B cell (primary cell): Measurements from ENCODE around the gene SRA1. TPM values are rescaled to one million over a fixed set of nuclear protein-coding genes. Genes with fewer than 3 reads are reported as not detected.

Source experiments
- ATAC-seq: fragments of 200-7000 bp; cut with Tn5 transposase; one replicate; pipeline ENCODE4 v1.10.0; 2021; ENCODE audit warnings: low read depth, mild to moderate bottlenecking, moderate number of reproducible peaks, moderate library complexity
- CTCF ChIA-PET: fragments of 350-600 bp; sonication (Branson Sonifier 250); formaldehyde crosslinking; loops from one replicate; lab custom pipeline; 2021; ENCODE audit warnings: antibody characterized with exemption, inconsistent platforms; lab: Charles Lee
- POLR2A ChIA-PET: fragments of 350-600 bp; sonication (Branson Sonifier 250); formaldehyde crosslinking; loops from one replicate; lab custom pipeline; 2021; ENCODE audit warnings: antibody characterized with exemption; lab: Charles Lee
- DNase-seq: peaks from one replicate; pipeline ENCODE4 v3.0.0; 2013
- H2AFZ ChIP-seq: 2 replicates; pipeline ENCODE4 v1.6.1; 2012; ENCODE audit warnings: mild to moderate bottlenecking, low read depth, low read length; ENCODE audit not compliant: insufficient read depth, poor library complexity, severe bottlenecking
- H3K27ac ChIP-seq, 2 donors: 1 replicate in 1 of 2; 2 replicates in 1 of 2; pipeline ENCODE4 v1.5.1; 2012 to 2013; ENCODE audit warnings: low read length in 2 of 2, mild to moderate bottlenecking in 2 of 2, moderate library complexity in 1 of 2
- H3K27me3 ChIP-seq, 4 experiments: fragments of 200-600 bp in 1 of 4; sonication (generic) in 1 of 4; replicated peaks in 1 of 4; 1 replicate in 2 of 4; 2 replicates in 2 of 4; pipeline versions ENCODE4 v1.6.1 to v1.7.0; 2013 to 2016; ENCODE audit warnings: low read length in 3 of 4, mild to moderate bottlenecking in 2 of 4, mixed read lengths in 1 of 4, moderate library complexity in 1 of 4; ENCODE audit not compliant: insufficient read depth in 4 of 4, control insufficient read depth in 3 of 4; ENCODE audit errors: control extremely low read depth in 1 of 4
- H3K36me3 ChIP-seq, 2 experiments: replicated peaks in 1 of 2; 1 replicate in 1 of 2; 2 replicates in 1 of 2; pipeline versions ENCODE4 v1.6.1 to v1.7.1; 2013; ENCODE audit warnings: low read length in 1 of 2; ENCODE audit not compliant: insufficient read depth in 2 of 2, control insufficient read depth in 1 of 2; ENCODE audit errors: control extremely low read depth in 1 of 2, extremely low read depth in 1 of 2
- H3K4me1 ChIP-seq, 2 donors: fragments of 200-600 bp in 1 of 2; sonication (generic) in 1 of 2; 1 replicate in 1 of 2; 2 replicates in 1 of 2; pipeline versions ENCODE4 v1.5.1 to v1.6.1; 2013 to 2017; ENCODE audit warnings: low read length in 2 of 2; ENCODE audit not compliant: control insufficient read depth in 2 of 2, insufficient read depth in 2 of 2
- H3K4me2 ChIP-seq: replicated peaks from 2 replicates; pipeline ENCODE3; 2012; ENCODE audit warnings: mild to moderate bottlenecking, low read depth, low read length; ENCODE audit not compliant: poor library complexity, severe bottlenecking
- H3K4me3 ChIP-seq, 5 experiments: fragments of 200-600 bp in 1 of 5; sonication (generic) in 1 of 5; 1 replicate in 3 of 5; 2 replicates in 2 of 5; pipeline versions ENCODE4 v1.5.1 to v1.7.0; 2011 to 2016; ENCODE audit warnings: low read length in 4 of 5, mild to moderate bottlenecking in 4 of 5, low read depth in 2 of 5, control low read depth in 1 of 5, moderate library complexity in 1 of 5; ENCODE audit not compliant: insufficient read depth in 1 of 5; ENCODE audit errors: control extremely low read depth in 1 of 5, extremely low read depth in 1 of 5
- H3K79me2 ChIP-seq: fragments of 200-600 bp; sonication (generic); one replicate; pipeline ENCODE4 v1.6.0; 2016; ENCODE audit warnings: low read length; ENCODE audit not compliant: control insufficient read depth, insufficient read depth
- H3K9ac ChIP-seq: fragments of 200-600 bp; sonication (generic); 2 replicates; pipeline ENCODE4 v1.6.1; 2017; ENCODE audit warnings: mild to moderate bottlenecking, low read length, moderate library complexity
- H3K9me3 ChIP-seq, 3 donors: one replicate each; pipeline versions ENCODE4 v1.6.1 to v1.7.1; 2013; ENCODE audit warnings: low read length in 2 of 3; ENCODE audit not compliant: control insufficient read depth in 2 of 3, insufficient read depth in 1 of 3; ENCODE audit errors: control extremely low read depth in 1 of 3
- H4K20me1 ChIP-seq: 2 replicates; pipeline ENCODE4 v1.6.0; 2012; ENCODE audit warnings: mild to moderate bottlenecking, low read length; ENCODE audit not compliant: insufficient read depth, control insufficient read depth, poor library complexity, severe bottlenecking
- H3K27ac Mint-ChIP-seq: one replicate; pipeline ENCODE4 v1.8.0; 2021; ENCODE audit warnings: mixed read lengths
- H3K27me3 Mint-ChIP-seq: one replicate; pipeline ENCODE4 v1.8.0; 2021; ENCODE audit warnings: mixed read lengths
- H3K4me1 Mint-ChIP-seq: one replicate; pipeline ENCODE4 v1.8.0; 2021; ENCODE audit warnings: mixed read lengths
- H3K4me3 Mint-ChIP-seq: one replicate; pipeline ENCODE4 v1.8.0; 2021; ENCODE audit warnings: mixed read lengths
- H3K9me3 Mint-ChIP-seq: one replicate; pipeline ENCODE4 v1.8.0; 2022; ENCODE audit warnings: mixed read lengths; ENCODE audit not compliant: insufficient read depth
- EZH2 ChIP-seq: IDR thresholded peaks from 2 replicates; pipeline ENCODE4 v1.6.1; 2012; ENCODE audit warnings: borderline replicate concordance, low read depth, mild to moderate bottlenecking, moderate library complexity, low read length; ENCODE audit not compliant: insufficient read depth, poor library complexity, severe bottlenecking
- WGBS: methylation state at CpG from one replicate; pipeline ENCODE4 v1.1.5; 2013; ENCODE audit warnings: missing lambda C conversion rate; ENCODE audit not compliant: insufficient coverage; 5-methylcytosine and 5-hydroxymethylcytosine counted together
- intact Hi-C: fragments of 100-400 bp; cut with micrococcal nuclease; formaldehyde crosslinking; loops from one replicate; pipeline ENCODE4 v1.10.0; 2022
- polyA plus RNA-seq: library from polyadenylated mRNA; depleted of rRNA; stranded (reverse); fragments of >200 nt; gene quantifications from 2 replicates; pipeline ENCODE4 v1.2.3, GENCODE V29; 2012
- total RNA-seq, 2 donors: library from RNA; stranded (reverse); fragments of 120-200 nt in 1 of 2; gene quantifications; 1 replicate in 1 of 2; 2 replicates in 1 of 2; pipeline versions ENCODE4 v1.2.3 to v1.2.4, GENCODE V29; 2013 to 2022
- TF ChIP-seq, protein P1 (sequence below): fragments of 200-600 bp; IDR thresholded peaks from one replicate; pipeline ENCODE4 v1.8.0; 2022; ENCODE audit warnings: antibody characterized with exemption, mild to moderate bottlenecking

SRA1 gene
- total and polyA plus RNA-seq, 2 donors (not counting 1 experiment from before 2014, with no cell fraction given): 23.2 to 25.6 TPM

DNA sequence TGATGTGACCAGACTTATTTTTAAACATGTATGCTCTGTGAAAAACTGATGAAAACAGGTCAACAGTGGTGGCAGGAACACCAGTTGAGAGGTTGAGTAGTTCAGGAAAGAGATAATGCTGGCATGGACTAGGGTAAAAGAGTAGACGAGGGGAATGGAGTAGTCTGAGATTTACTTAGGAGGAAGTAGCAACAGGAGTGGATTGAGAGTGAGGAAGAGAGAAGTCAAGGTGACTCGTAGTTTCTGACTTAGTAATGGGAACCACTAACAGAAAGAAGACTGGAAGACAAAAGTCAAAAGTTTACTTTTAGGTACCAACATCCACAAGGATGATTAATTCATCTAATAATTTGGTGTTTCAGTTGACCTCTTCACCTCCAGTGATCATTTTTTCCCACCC lies 3.6 kb downstream of the SRA1 start:
- Mint-ChIP-seq H3K4me3 (peak overlapping the region; percentile 6), H3K9me3 (no peaks in the 10 kb centered on the region), H3K27me3 (no peaks in the 10 kb centered on the region), H3K27ac (peak overlapping the region; percentile 74), H3K4me1 (peaks cover 61% of the 10 kb centered on the region)
- Histone ChIP-seq H3K4me2 (no peak overlapping the region), H3K27me3 (no peaks in the 10 kb centered on the region), H3K79me2 (peaks cover 30% of the 10 kb centered on the region), H2AFZ (no peak overlapping the region), H3K4me1 (peaks cover 19 to 38% of the 10 kb centered on the region in 2 donors), H3K4me3 (no peak overlapping the region), H3K9ac (no peak overlapping the region), H3K27ac (peak overlapping the region in 1 of 2 donors; percentile 20), H4K20me1 (peaks cover 4% of the 10 kb centered on the region), H3K36me3 (peaks cover 0 to 29% of the 10 kb centered on the region in 2 experiments), H3K9me3 (no peaks in the 10 kb centered on the region)
- TF ChIP-seq EZH2: no peak
- TF ChIP-seq, protein P1, sequence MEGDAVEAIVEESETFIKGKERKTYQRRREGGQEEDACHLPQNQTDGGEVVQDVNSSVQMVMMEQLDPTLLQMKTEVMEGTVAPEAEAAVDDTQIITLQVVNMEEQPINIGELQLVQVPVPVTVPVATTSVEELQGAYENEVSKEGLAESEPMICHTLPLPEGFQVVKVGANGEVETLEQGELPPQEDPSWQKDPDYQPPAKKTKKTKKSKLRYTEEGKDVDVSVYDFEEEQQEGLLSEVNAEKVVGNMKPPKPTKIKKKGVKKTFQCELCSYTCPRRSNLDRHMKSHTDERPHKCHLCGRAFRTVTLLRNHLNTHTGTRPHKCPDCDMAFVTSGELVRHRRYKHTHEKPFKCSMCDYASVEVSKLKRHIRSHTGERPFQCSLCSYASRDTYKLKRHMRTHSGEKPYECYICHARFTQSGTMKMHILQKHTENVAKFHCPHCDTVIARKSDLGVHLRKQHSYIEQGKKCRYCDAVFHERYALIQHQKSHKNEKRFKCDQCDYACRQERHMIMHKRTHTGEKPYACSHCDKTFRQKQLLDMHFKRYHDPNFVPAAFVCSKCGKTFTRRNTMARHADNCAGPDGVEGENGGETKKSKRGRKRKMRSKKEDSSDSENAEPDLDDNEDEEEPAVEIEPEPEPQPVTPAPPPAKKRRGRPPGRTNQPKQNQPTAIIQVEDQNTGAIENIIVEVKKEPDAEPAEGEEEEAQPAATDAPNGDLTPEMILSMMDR: no peak
- POLR2A ChIA-PET: no interaction called here
- no peak for DNase-seq
- WGBS: 67% methylated on average over 1 of the region's 2 CpGs
- intact Hi-C loops: no loop called here
- CTCF ChIA-PET: interaction anchor here (0.8 to 1.0 kb wide), 2 partner anchors 13 to 78 kb away, joined by 4 to 7 read pairs; no protein-coding TSS in a partner anchor
- ATAC-seq: no peak

DNA sequence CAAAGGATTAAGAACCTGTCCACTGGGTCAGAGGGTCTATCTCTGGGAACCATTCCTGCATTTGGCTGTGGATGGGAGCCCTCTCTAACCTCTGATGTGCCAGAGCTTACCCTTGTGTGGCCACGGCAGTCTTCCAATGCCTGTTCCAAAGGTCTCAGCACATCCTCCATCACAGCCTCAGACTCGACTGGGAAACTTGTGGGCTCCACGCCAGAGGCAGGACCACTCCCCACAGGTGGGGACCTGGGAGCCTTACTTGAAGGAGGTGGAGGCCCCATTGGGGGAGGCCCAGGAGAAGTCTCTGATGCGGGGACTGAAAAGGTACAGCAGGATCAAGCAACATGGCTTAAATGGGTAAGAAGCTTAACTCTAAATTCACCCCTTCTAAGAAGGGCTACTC lies 5.4 kb downstream of the SRA1 start:
- H3K9me3 Mint-ChIP-seq: no peaks in the 10 kb centered on the region
- H3K9me3 ChIP-seq: no peaks in the 10 kb centered on the region
- ChIA-PET POLR2A (no interaction called here), CTCF (no interaction called here)
- H3K27me3 Mint-ChIP-seq: no peaks in the 10 kb centered on the region
- H3K4me2 ChIP-seq: no peak overlapping the region
- ATAC-seq: no peak
- H3K4me1 Mint-ChIP-seq: peaks cover 65% of the 10 kb centered on the region
- peaks cover 0 to 29% of the 10 kb centered on the region in 2 experiments for H3K36me3 ChIP-seq
- H2AFZ ChIP-seq: no peak overlapping the region
- intact Hi-C loops: no loop called here
- peaks cover 31% of the 10 kb centered on the region for H3K79me2 ChIP-seq
- no peaks in the 10 kb centered on the region for H3K27me3 ChIP-seq
- H4K20me1 ChIP-seq: peaks cover 4% of the 10 kb centered on the region
- H3K4me3 ChIP-seq: no peak overlapping the region
- peak overlapping the region; percentile 26 for H3K27ac Mint-ChIP-seq
- 83% methylated on average over 1 of the region's 4 CpGs for WGBS
- no peak overlapping the region for H3K4me3 Mint-ChIP-seq
- H3K4me1 ChIP-seq: peaks cover 23 to 47% of the 10 kb centered on the region in 2 donors
- no peak overlapping the region for H3K9ac ChIP-seq
- no peak overlapping the region for H3K27ac ChIP-seq
- no peak for DNase-seq
- TF ChIP-seq EZH2: no peak
- TF ChIP-seq, protein P1: no peak
